Gastrocnemius medialis (tissue), 4 donors: ENCODE data around the gene RAB40C. TPM values are rescaled to one million over a fixed set of nuclear protein-coding genes. Genes with fewer than 3 reads are reported as not detected.

Experiments
- ATAC-seq, 2 donors: fragments of 150-250 bp; one replicate each; pipeline ENCODE4 v1.9.1; 2016
- DNase-seq, 2 donors: peaks; one replicate each; pipeline ENCODE4 v3.0.0-alpha.2; 2019
- H3K27ac ChIP-seq, 4 donors: fragments of 200-600 bp; sonication (generic); 1 replicate in 1 of 4; 2 replicates in 3 of 4; pipeline ENCODE4 v1.5.1; 2016 to 2018; ENCODE audit warnings: mild to moderate bottlenecking in 2 of 4, moderate library complexity in 1 of 4
- H3K27me3 ChIP-seq, 3 donors: fragments of 200-600 bp; sonication (generic) in 2 of 3; 1 replicate in 1 of 3; 2 replicates in 2 of 3; pipeline versions ENCODE4 v1.5.1 to v1.6.0; 2016 to 2019; ENCODE audit warnings: mild to moderate bottlenecking in 1 of 3, moderate library complexity in 1 of 3
- H3K36me3 ChIP-seq, 2 donors: fragments of 200-600 bp; sonication (generic) in 1 of 2; one replicate each; pipeline ENCODE4 v1.5.1; 2017 to 2018
- H3K4me1 ChIP-seq, 2 donors: fragments of 200-600 bp; sonication (generic) in 1 of 2; one replicate each; pipeline ENCODE4 v1.5.1; 2016 to 2017; ENCODE audit warnings: mild to moderate bottlenecking in 2 of 2
- H3K4me3 ChIP-seq, 4 donors: fragments of 200-600 bp; sonication (generic) in 3 of 4; 1 replicate in 1 of 4; 2 replicates in 3 of 4; pipeline ENCODE4 v1.5.1; 2016 to 2019; ENCODE audit warnings: mild to moderate bottlenecking in 2 of 4
- H3K9me3 ChIP-seq, 3 donors: fragments of 200-600 bp; sonication (generic) in 2 of 3; 1 replicate in 1 of 3; 2 replicates in 2 of 3; pipeline ENCODE4 v1.5.1; 2016 to 2019
- POLR2A ChIP-seq, 2 donors: fragments of 450-650 bp; IDR thresholded peaks; one replicate each; pipeline ENCODE4 v1.6.1; 2017; ENCODE audit warnings: antibody characterized with exemption in 2 of 2, mild to moderate bottlenecking in 2 of 2, moderate library complexity in 2 of 2
- in situ Hi-C, 4 donors: fragments of 200-750 bp; cut with MboI; loops; one replicate each; pipeline versions ENCODE4 v1.15.0 to v1.8.0; 2017; ENCODE audit warnings: low sequenced_read_pairs in 4 of 4
- intact Hi-C: fragments of 100-400 bp; cut with DNase I; formaldehyde crosslinking; loops from one replicate; pipeline ENCODE4 v1.15.1; 2023; ENCODE audit warnings: low total_unique reads
- total RNA-seq, 4 donors: library from RNA; depleted of rRNA; stranded (reverse); fragments of >200 nt; gene quantifications; one replicate each; pipeline versions ENCODE4 v1.1.0 to v1.2.3, GENCODE V29; 2016
- TF ChIP-seq, protein P1 (sequence below), 5 experiments: fragments of 450-650 bp in 3 of 5; fragments of 200-600 bp in 2 of 5; sonication (generic) in 2 of 5; IDR thresholded peaks in 4 of 5; conservative IDR thresholded peaks in 1 of 5; 1 replicate in 4 of 5; 2 replicates in 1 of 5; pipeline ENCODE4 v1.5.1; 2016 to 2019; ENCODE audit warnings: antibody characterized with exemption in 5 of 5, mild to moderate bottlenecking in 3 of 5, moderate library complexity in 3 of 5

The RAB40C gene
- total RNA-seq, 4 donors from 2014 or later: 15.6 to 29.3 (median 21.4) TPM

DNA sequence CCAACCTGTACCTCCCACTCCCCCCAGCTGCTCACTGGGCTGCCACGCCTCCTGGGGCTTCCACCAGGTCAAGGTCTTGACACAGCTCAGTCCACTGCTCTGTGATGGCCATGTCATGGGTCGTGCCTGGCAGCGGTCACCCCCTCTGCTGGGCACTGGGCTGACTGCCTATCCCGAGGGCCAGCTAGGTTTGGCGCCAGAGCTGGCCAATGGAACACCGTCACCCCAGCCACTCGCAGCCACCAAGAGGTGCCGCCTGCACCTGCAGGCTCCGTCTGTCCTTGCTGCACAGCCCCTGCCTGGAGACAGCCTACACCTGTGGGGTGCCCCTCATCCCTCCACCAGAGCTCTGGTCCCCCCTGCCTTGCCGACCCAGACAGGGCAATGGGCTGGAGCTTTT, 4.5 kb upstream of the RAB40C start:
- Histone ChIP-seq H3K27ac (no peak overlapping the region), H3K36me3 (no peaks in the 10 kb centered on the region), H3K4me1 (peaks cover 22 to 33% of the 10 kb centered on the region in 2 donors), H3K4me3 (no peak overlapping the region), H3K27me3 (no peaks in the 10 kb centered on the region), H3K9me3 (no peaks in the 10 kb centered on the region)
- in situ Hi-C loops: no loop called here
- intact Hi-C loops: no loop called here
- DNase-seq (peak in 1 of 2 donors; percentile 65), ATAC-seq (no peak)
- no peak for TF ChIP-seq POLR2A (IDR thresholded peaks at IDR 0.05)
- TF ChIP-seq, protein P1, sequence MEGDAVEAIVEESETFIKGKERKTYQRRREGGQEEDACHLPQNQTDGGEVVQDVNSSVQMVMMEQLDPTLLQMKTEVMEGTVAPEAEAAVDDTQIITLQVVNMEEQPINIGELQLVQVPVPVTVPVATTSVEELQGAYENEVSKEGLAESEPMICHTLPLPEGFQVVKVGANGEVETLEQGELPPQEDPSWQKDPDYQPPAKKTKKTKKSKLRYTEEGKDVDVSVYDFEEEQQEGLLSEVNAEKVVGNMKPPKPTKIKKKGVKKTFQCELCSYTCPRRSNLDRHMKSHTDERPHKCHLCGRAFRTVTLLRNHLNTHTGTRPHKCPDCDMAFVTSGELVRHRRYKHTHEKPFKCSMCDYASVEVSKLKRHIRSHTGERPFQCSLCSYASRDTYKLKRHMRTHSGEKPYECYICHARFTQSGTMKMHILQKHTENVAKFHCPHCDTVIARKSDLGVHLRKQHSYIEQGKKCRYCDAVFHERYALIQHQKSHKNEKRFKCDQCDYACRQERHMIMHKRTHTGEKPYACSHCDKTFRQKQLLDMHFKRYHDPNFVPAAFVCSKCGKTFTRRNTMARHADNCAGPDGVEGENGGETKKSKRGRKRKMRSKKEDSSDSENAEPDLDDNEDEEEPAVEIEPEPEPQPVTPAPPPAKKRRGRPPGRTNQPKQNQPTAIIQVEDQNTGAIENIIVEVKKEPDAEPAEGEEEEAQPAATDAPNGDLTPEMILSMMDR (IDR thresholded peaks at IDR 0.05 in 4 of 5, conservative IDR thresholded peaks at IDR 0.05 in 1 of 5): no peak

DNA sequence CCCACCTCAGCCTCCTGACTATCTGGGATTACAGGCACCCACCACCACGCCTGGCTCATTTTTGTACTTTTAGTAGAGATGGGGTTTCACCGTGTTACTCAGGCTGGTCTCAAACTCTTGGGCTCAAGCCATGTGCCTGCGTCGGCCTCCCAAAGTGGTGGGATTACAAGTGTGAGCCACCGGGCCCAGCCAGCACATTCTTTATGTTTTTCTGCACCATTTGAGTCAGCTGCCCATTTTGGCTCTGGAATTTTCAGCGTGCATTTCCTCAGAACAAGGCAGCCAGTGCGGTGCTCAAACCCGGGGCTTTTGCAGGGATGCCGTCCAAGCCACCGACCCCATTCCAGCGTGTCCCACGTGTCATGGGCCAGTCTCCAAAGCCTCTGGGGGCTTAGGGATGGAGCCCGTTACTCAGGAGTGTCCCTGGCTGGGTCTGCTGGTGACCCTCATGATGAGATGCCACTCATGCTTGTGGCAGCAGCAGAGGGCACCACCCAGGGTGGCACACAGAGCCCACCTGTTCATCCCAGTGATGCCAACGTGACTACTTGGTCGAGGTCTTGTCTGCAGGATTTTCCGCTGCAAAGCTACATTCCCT, 3.7 kb upstream of the RAB40C start:
- in situ Hi-C loops (no loop called here), intact Hi-C loops (no loop called here)
- H3K9me3 ChIP-seq: no peaks in the 10 kb centered on the region
- no peak for DNase-seq
- peaks cover 28 to 33% of the 10 kb centered on the region in 2 donors for H3K4me1 ChIP-seq
- no peaks in the 10 kb centered on the region for H3K27me3 ChIP-seq
- no peak for ATAC-seq
- H3K27ac ChIP-seq: no peak overlapping the region
- no peak for TF ChIP-seq POLR2A (IDR thresholded peaks at IDR 0.05)
- TF ChIP-seq, protein P1 (IDR thresholded peaks at IDR 0.05 in 4 of 5, conservative IDR thresholded peaks at IDR 0.05 in 1 of 5): no peak
- H3K4me3 ChIP-seq: no peak overlapping the region
- no peaks in the 10 kb centered on the region for H3K36me3 ChIP-seq

DNA sequence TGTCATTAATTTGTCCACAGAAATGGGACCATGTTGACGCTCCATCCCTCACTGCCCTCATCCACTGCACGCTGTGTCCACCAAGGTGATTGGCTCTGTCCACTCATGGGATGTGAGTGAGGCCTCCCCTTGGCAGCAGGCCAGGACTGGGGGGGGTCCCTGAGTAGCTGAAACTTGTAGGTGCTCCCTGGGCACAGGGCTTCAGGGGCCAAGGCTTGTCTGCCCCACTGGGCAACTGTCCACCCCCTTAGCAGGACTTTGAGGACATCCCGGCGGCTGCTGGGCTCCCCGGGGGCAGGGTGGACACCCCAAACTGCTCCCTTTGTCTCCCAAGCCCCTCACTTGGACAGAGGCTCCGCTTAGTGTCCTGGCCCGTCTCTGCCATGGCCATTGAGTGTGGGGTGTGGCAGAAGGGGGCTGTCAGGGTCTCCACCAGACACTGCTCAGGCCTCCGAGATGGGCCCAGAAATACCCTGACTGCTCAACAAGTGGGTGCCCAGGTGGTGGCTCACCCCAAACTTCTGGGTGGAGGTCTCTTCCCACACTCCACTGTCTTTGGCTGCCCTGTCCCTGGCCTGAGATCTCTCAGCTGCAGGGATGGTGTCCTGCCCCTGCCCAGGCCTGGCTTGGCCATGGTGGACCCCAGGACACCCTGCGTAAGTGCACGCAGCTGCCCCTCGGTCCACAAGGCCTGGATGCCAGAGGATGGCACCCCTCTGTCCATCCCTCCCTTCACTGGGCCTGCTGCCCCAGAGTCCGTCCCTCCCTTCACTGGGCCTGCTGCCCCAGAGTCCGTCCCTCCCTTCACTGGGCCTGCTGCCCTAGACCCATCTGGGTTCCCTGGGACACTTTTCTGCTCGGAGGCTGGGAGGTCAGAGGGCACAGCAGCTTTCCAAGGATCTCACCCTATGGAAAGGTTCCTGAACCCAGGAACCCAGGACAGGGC, 2.9 kb upstream of the RAB40C start:
- ATAC-seq: no peak
- DNase-seq: peak in 1 of 2 donors; percentile 57
- no peaks in the 10 kb centered on the region for H3K36me3 ChIP-seq
- intact Hi-C loops (no loop called here), in situ Hi-C loops (no loop called here)
- no peaks in the 10 kb centered on the region for H3K9me3 ChIP-seq
- no peaks in the 10 kb centered on the region for H3K27me3 ChIP-seq
- H3K27ac ChIP-seq: peak overlapping the region; percentile 96 to 99 (median 98)
- H3K4me3 ChIP-seq: peak overlapping the region in 3 of 4 donors; percentile 89 to 94 (median 89)
- no peak for TF ChIP-seq POLR2A (IDR thresholded peaks at IDR 0.05)
- TF ChIP-seq, protein P1 (IDR thresholded peaks at IDR 0.05 in 4 of 5, conservative IDR thresholded peaks at IDR 0.05 in 1 of 5): no peak
- peaks cover 35 to 41% of the 10 kb centered on the region in 2 donors for H3K4me1 ChIP-seq

DNA sequence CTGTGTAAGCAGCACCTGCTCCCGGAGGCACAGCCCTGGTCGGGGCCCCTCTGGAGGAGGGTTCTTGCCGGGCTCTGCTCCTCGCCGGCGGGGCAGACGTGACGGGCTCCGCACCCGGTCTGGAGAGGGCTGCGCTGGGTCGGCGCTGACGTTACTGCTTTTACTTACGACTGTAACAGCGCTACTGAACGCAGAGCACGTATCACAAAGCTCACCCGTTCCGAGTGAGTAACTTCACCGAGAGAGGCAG, 1.3 kb upstream of the RAB40C start:
- intact Hi-C loops (no loop called here), in situ Hi-C loops (no loop called here)
- Histone ChIP-seq H3K9me3 (no peaks in the 10 kb centered on the region), H3K27me3 (no peaks in the 10 kb centered on the region), H3K4me3 (peak overlapping the region; percentile 85 to 94 (median 89)), H3K4me1 (peaks cover 50 to 56% of the 10 kb centered on the region in 2 donors), H3K27ac (peak overlapping the region; percentile 96 to 99 (median 98)), H3K36me3 (no peaks in the 10 kb centered on the region)
- ATAC-seq: peak in 1 of 2 donors; percentile 1
- peak in 1 of 2 donors; percentile 50 for DNase-seq
- no peak for TF ChIP-seq POLR2A (IDR thresholded peaks at IDR 0.05)
- TF ChIP-seq, protein P1 (IDR thresholded peaks at IDR 0.05 in 4 of 5, conservative IDR thresholded peaks at IDR 0.05 in 1 of 5): no peak
